Hepatocyte (in vitro differentiated cells): Measurements from ENCODE around the gene CHCHD10.

Experiments used
- EZH2 ChIP-seq: fragments of 200-600 bp; sonication (generic); IDR thresholded peaks from 2 replicates; pipeline ENCODE4 v1.6.1; 2016; ENCODE audit warnings: antibody characterized with exemption, mild to moderate bottlenecking, borderline replicate concordance
- TF ChIP-seq, protein P1 (sequence below): fragments of 200-600 bp; sonication (generic); IDR thresholded peaks from 2 replicates; pipeline ENCODE4 v1.5.1; 2016; ENCODE audit warnings: antibody characterized with exemption, mild to moderate bottlenecking; ENCODE audit not compliant: poor library complexity

DNA sequence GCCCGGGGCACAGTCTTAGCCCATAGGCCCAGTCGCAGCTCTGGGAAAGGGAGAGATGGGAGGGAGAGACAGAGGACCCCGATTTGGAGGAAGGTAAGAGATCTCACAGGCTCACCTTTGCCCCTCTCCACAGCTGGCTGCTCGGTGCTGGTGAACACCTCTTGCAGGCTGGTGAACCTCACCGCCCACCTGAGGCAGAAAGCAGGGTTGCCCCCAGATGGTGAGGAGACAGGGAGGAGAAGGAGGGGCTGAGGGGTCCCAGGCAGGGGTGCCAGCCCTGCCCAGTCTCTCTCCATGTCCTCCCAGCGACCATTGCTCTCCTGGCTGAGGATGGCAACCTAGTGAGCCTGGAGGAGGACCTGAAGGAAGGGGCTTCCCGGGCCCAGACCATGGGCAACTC is 3.8 kb downstream of the CHCHD10 start:
- TF ChIP-seq, protein P1, sequence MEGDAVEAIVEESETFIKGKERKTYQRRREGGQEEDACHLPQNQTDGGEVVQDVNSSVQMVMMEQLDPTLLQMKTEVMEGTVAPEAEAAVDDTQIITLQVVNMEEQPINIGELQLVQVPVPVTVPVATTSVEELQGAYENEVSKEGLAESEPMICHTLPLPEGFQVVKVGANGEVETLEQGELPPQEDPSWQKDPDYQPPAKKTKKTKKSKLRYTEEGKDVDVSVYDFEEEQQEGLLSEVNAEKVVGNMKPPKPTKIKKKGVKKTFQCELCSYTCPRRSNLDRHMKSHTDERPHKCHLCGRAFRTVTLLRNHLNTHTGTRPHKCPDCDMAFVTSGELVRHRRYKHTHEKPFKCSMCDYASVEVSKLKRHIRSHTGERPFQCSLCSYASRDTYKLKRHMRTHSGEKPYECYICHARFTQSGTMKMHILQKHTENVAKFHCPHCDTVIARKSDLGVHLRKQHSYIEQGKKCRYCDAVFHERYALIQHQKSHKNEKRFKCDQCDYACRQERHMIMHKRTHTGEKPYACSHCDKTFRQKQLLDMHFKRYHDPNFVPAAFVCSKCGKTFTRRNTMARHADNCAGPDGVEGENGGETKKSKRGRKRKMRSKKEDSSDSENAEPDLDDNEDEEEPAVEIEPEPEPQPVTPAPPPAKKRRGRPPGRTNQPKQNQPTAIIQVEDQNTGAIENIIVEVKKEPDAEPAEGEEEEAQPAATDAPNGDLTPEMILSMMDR: no peak
- TF ChIP-seq EZH2: no peak
